H9 (cell line): ENCODE measurements around the gene BTBD8. TPM values are rescaled to one million over a fixed set of nuclear protein-coding genes. Genes with fewer than 3 reads are reported as not detected.

Source experiments
- DNase-seq: peaks from one replicate; pipeline ENCODE4 v3.0.0-alpha.2; 2017
- H2AFZ ChIP-seq: one replicate; pipeline ENCODE4 v1.6.1; 2013; ENCODE audit warnings: mild to moderate bottlenecking, low read length, control low read depth, moderate library complexity
- H2AK5ac ChIP-seq: 2 replicates; pipeline ENCODE4 v1.6.1; 2013; ENCODE audit warnings: low read length, control low read depth, mixed read lengths; ENCODE audit not compliant: insufficient read length
- H2BK120ac ChIP-seq: one replicate; pipeline ENCODE4 v1.6.1; 2013; ENCODE audit warnings: low read depth, mild to moderate bottlenecking, low read length, control low read depth, inconsistent platforms; ENCODE audit not compliant: poor library complexity, severe bottlenecking
- H2BK12ac ChIP-seq: 2 replicates; pipeline ENCODE4 v1.6.1; 2013; ENCODE audit warnings: low read length, control low read depth, mixed read lengths, low read depth; ENCODE audit not compliant: insufficient read length
- H2BK15ac ChIP-seq: 2 replicates; pipeline ENCODE4 v1.6.1; 2013; ENCODE audit warnings: low read depth, low read length, control low read depth
- H2BK20ac ChIP-seq: one replicate; pipeline ENCODE4 v1.6.1; 2013; ENCODE audit warnings: low read depth, mild to moderate bottlenecking, low read length, control low read depth, inconsistent platforms; ENCODE audit not compliant: poor library complexity, severe bottlenecking
- H2BK5ac ChIP-seq: 2 replicates; pipeline ENCODE4 v1.6.1; 2013; ENCODE audit warnings: low read length, control low read depth, mixed read lengths; ENCODE audit not compliant: insufficient read length
- H3K14ac ChIP-seq: 2 replicates; pipeline ENCODE4 v1.6.1; 2013; ENCODE audit warnings: low read length, control low read depth; ENCODE audit not compliant: insufficient read depth
- H3K18ac ChIP-seq: 2 replicates; pipeline ENCODE4 v1.6.1; 2013; ENCODE audit warnings: low read depth, mild to moderate bottlenecking, mixed read lengths, low read length, control low read depth; ENCODE audit not compliant: insufficient read length
- H3K23ac ChIP-seq: 2 replicates; pipeline ENCODE4 v1.6.1; 2013; ENCODE audit warnings: low read length, control low read depth, mixed read lengths, low read depth; ENCODE audit not compliant: insufficient read length
- H3K23me2 ChIP-seq: 2 replicates; pipeline ENCODE4 v1.6.1; 2013; ENCODE audit warnings: low read depth, mild to moderate bottlenecking, mixed read lengths, low read length, control low read depth; ENCODE audit not compliant: insufficient read length, poor library complexity, severe bottlenecking
- H3K27ac ChIP-seq: 2 replicates; pipeline ENCODE4 v1.5.1; 2013; ENCODE audit warnings: low read length, control low read depth, mixed read lengths, low read depth; ENCODE audit not compliant: insufficient read length
- H3K27me3 ChIP-seq: 2 replicates; pipeline ENCODE4 v1.6.1; 2013; ENCODE audit warnings: low read length, control low read depth, inconsistent platforms; ENCODE audit not compliant: insufficient read depth
- H3K4ac ChIP-seq: 2 replicates; pipeline ENCODE4 v1.6.1; 2013; ENCODE audit warnings: low read depth, mild to moderate bottlenecking, control low read depth, inconsistent platforms, low read length, moderate library complexity
- H3K4me1 ChIP-seq: 2 replicates; pipeline ENCODE4 v1.6.1; 2013; ENCODE audit warnings: low read length, control low read depth, inconsistent platforms; ENCODE audit not compliant: insufficient read depth
- H3K4me2 ChIP-seq: 2 replicates; pipeline ENCODE4 v1.6.1; 2013; ENCODE audit warnings: low read length, control low read depth, mixed read lengths; ENCODE audit not compliant: insufficient read length, insufficient read depth
- H3K56ac ChIP-seq: 2 replicates; pipeline ENCODE4 v1.6.1; 2013; ENCODE audit warnings: low read depth, mild to moderate bottlenecking, mixed read lengths, low read length, control low read depth; ENCODE audit not compliant: insufficient read length
- H3K79me1 ChIP-seq: 2 replicates; pipeline ENCODE4 v1.6.1; 2013; ENCODE audit warnings: low read depth, mild to moderate bottlenecking, moderate library complexity, low read length, control low read depth, inconsistent platforms; ENCODE audit not compliant: insufficient read depth, poor library complexity, severe bottlenecking
- H3K79me2 ChIP-seq: 2 replicates; pipeline ENCODE4 v1.6.1; 2013; ENCODE audit warnings: low read length, control low read depth, inconsistent platforms; ENCODE audit not compliant: insufficient read depth
- H3K9ac ChIP-seq: 2 replicates; pipeline ENCODE4 v1.6.1; 2013; ENCODE audit warnings: low read length, control low read depth, mixed read lengths; ENCODE audit not compliant: insufficient read length; ENCODE audit errors: extremely low read depth
- H3K9me3 ChIP-seq: one replicate; pipeline ENCODE4 v1.6.1; 2013; ENCODE audit warnings: low read depth, low read length, inconsistent platforms; ENCODE audit not compliant: control insufficient read depth
- H3T11ph ChIP-seq: one replicate; pipeline ENCODE4 v1.6.1; 2013; ENCODE audit warnings: mild to moderate bottlenecking, low read length, control low read depth, inconsistent platforms
- H4K20me1 ChIP-seq: one replicate; pipeline ENCODE4 v1.6.1; 2013; ENCODE audit not compliant: control insufficient read depth, insufficient read length, insufficient read depth
- H4K5ac ChIP-seq: 2 replicates; pipeline ENCODE4 v1.6.1; 2013; ENCODE audit warnings: low read depth, mild to moderate bottlenecking, mixed read lengths, low read length, control low read depth; ENCODE audit not compliant: insufficient read length
- H4K8ac ChIP-seq: replicated peaks from 2 replicates; pipeline ENCODE4 v1.6.1; 2013; ENCODE audit warnings: low read length, control low read depth, mixed read lengths, low read depth; ENCODE audit not compliant: insufficient read length
- H4K91ac ChIP-seq: 2 replicates; pipeline ENCODE4 v1.6.1; 2013; ENCODE audit warnings: low read depth, mild to moderate bottlenecking, moderate library complexity, mixed read lengths, low read length, control low read depth; ENCODE audit not compliant: insufficient read length
- H3K27ac Mint-ChIP-seq, 3 experiments: 2 replicates in 2 of 3; 3 replicates in 1 of 3; pipeline ENCODE4 v1.8.0; 2020 to 2021; ENCODE audit warnings: mixed read lengths in 3 of 3, mild to moderate bottlenecking in 1 of 3, moderate library complexity in 1 of 3
- H3K27me3 Mint-ChIP-seq: 2 replicates; pipeline ENCODE4 v1.8.0; 2021; ENCODE audit warnings: low read depth, mild to moderate bottlenecking, moderate library complexity, mixed read lengths
- H3K36me3 Mint-ChIP-seq, 3 experiments: 2 replicates in 2 of 3; 3 replicates in 1 of 3; pipeline ENCODE4 v1.8.0; 2020 to 2021; ENCODE audit warnings: low read depth in 3 of 3, mixed read lengths in 3 of 3; ENCODE audit not compliant: insufficient read depth in 1 of 3
- H3K4me1 Mint-ChIP-seq, 2 experiments: 2 replicates each; pipeline ENCODE4 v1.8.0; 2020; ENCODE audit warnings: mixed read lengths in 2 of 2
- H3K4me3 Mint-ChIP-seq, 2 experiments: 2 replicates in 1 of 2; 3 replicates in 1 of 2; pipeline ENCODE4 v1.8.0; 2020 to 2021; ENCODE audit warnings: mild to moderate bottlenecking in 2 of 2, mixed read lengths in 2 of 2, moderate library complexity in 1 of 2
- H3K9me3 Mint-ChIP-seq, 2 experiments: 2 replicates in 1 of 2; 3 replicates in 1 of 2; pipeline ENCODE4 v1.8.0; 2020; ENCODE audit warnings: mild to moderate bottlenecking in 2 of 2, mixed read lengths in 2 of 2, moderate library complexity in 1 of 2
- WGBS: extraction: QIAGEN DNeasy Blood & Tissue Kit; methylation state at CpG from one replicate; pipeline ENCODE4 v1.1.7; 2013; ENCODE audit warnings: missing lambda C conversion rate, low lambda C conversion rate, mixed read lengths; ENCODE audit not compliant: insufficient read length; ENCODE audit errors: extremely low coverage; 5-methylcytosine and 5-hydroxymethylcytosine counted together
- total RNA-seq: library from RNA; stranded (reverse); gene quantifications from 2 replicates; pipeline ENCODE4 v1.2.1, GENCODE V29; 2021
- TF ChIP-seq, protein P1 (sequence below): fragments of 200-600 bp; sonication (generic); conservative IDR thresholded peaks from 3 replicates; pipeline ENCODE4 v1.8.0; 2021; ENCODE audit warnings: antibody characterized with exemption, mild to moderate bottlenecking

The BTBD8 gene
- total RNA-seq, 1 experiment from 2014 or later = 1.4 TPM

- H3K79me2 ChIP-seq = no peaks in the 10 kb centered on the region
- no peak within 1 kb of the TSS for H3T11ph ChIP-seq
- no peak within 1 kb of the TSS for H3K4me2 ChIP-seq
- no peak within 1 kb of the TSS for H3K27ac ChIP-seq
- H3K56ac ChIP-seq = no peak within 1 kb of the TSS
- H3K4me3 Mint-ChIP-seq = no peak within 1 kb of the TSS
- H2BK15ac ChIP-seq = no peak within 1 kb of the TSS
- peaks cover 11 to 16% of the 10 kb centered on the region in 2 experiments for H3K4me1 Mint-ChIP-seq
- no peak within 1 kb of the TSS for H3K14ac ChIP-seq
- H4K8ac ChIP-seq = no peak within 1 kb of the TSS
- no peak for DNase-seq
- H2BK5ac ChIP-seq = no peak within 1 kb of the TSS
- H3K27me3 ChIP-seq = no peaks in the 10 kb centered on the region
- H3K27me3 Mint-ChIP-seq = no peaks in the 10 kb centered on the region
- no peak within 1 kb of the TSS for H4K91ac ChIP-seq
- H2AFZ ChIP-seq = no peak within 1 kb of the TSS
- H3K36me3 Mint-ChIP-seq = no peaks in the 10 kb centered on the region
- H4K20me1 ChIP-seq = no peaks in the 10 kb centered on the region
- H3K27ac Mint-ChIP-seq = no peak within 1 kb of the TSS
- H2AK5ac ChIP-seq = no peak within 1 kb of the TSS
- no CpG with 5 or more reads among the region's 3 CpGs for WGBS
- H3K79me1 ChIP-seq = no peaks in the 10 kb centered on the region
- H2BK12ac ChIP-seq = no peak within 1 kb of the TSS
- H3K9me3 Mint-ChIP-seq = peaks cover 2 to 3% of the 10 kb centered on the region in 2 experiments; a peak in 1 of 5 replicates
- TF ChIP-seq, protein P1, sequence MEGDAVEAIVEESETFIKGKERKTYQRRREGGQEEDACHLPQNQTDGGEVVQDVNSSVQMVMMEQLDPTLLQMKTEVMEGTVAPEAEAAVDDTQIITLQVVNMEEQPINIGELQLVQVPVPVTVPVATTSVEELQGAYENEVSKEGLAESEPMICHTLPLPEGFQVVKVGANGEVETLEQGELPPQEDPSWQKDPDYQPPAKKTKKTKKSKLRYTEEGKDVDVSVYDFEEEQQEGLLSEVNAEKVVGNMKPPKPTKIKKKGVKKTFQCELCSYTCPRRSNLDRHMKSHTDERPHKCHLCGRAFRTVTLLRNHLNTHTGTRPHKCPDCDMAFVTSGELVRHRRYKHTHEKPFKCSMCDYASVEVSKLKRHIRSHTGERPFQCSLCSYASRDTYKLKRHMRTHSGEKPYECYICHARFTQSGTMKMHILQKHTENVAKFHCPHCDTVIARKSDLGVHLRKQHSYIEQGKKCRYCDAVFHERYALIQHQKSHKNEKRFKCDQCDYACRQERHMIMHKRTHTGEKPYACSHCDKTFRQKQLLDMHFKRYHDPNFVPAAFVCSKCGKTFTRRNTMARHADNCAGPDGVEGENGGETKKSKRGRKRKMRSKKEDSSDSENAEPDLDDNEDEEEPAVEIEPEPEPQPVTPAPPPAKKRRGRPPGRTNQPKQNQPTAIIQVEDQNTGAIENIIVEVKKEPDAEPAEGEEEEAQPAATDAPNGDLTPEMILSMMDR = no peak
- no peak within 1 kb of the TSS for H2BK20ac ChIP-seq
- H3K18ac ChIP-seq = no peak within 1 kb of the TSS
- no peaks in the 10 kb centered on the region for H3K9me3 ChIP-seq
- no peak within 1 kb of the TSS for H3K9ac ChIP-seq
- H3K23me2 ChIP-seq = no peaks in the 10 kb centered on the region
- H2BK120ac ChIP-seq = no peak within 1 kb of the TSS
- no peak within 1 kb of the TSS for H4K5ac ChIP-seq
- H3K4ac ChIP-seq = no peak within 1 kb of the TSS
- no peak within 1 kb of the TSS for H3K23ac ChIP-seq
- H3K4me1 ChIP-seq = no peaks in the 10 kb centered on the region
Observed at GRCh38 chr1:92075311-92075710, 4.8 kb upstream of the BTBD8 start, which contains the start of gene SETSIP. Gene SETSIP, minus strand, starts transcription at chr1:92075411. Its CDS starts 0 bp downstream, at chr1:92075411.
